GM10266 (cell line): Measurements from ENCODE around the gene AGPAT4.

Source experiments
- DNase-seq: peaks from one replicate; pipeline ENCODE4 v3.0.0; 2012; ENCODE audit errors: extremely low spot score
- CTCF ChIP-seq: IDR thresholded peaks from 2 replicates; pipeline ENCODE4 v1.5.1; 2012; ENCODE audit warnings: mild to moderate bottlenecking, low read depth; ENCODE audit not compliant: control insufficient read depth, insufficient read depth; ENCODE audit errors: missing control alignments

AGPAT4 gene

GRCh38 chr6:161251345-161251744, 22.5 kb downstream of the AGPAT4 start:
- TF ChIP-seq CTCF = no peak
- DNase-seq = no peak

GRCh38 chr6:161249327-161249726, 24.5 kb downstream of the AGPAT4 start:
- DNase-seq = no peak
- TF ChIP-seq CTCF = no peak

- no peak for DNase-seq
Observed at GRCh38 chr6:161246725-161247124, 27.1 kb downstream of the AGPAT4 start.

GRCh38 chr6:161245363-161245762, 28.5 kb downstream of the AGPAT4 start:
- DNase-seq = no peak
- TF ChIP-seq CTCF = no peak

More at GRCh38 chr6:161246725-161247124, 27.1 kb downstream of the AGPAT4 start:
- TF ChIP-seq CTCF = no peak

- no peak for TF ChIP-seq CTCF
- DNase-seq = no peak
Observed at GRCh38 chr6:161244725-161245124, 29.1 kb downstream of the AGPAT4 start.

- no peak for DNase-seq
- TF ChIP-seq CTCF = no peak
Observed at GRCh38 chr6:161242779-161243693, 30.8 kb downstream of the AGPAT4 start.

GRCh38 chr6:161242113-161242512, 31.7 kb downstream of the AGPAT4 start:
- no peak for DNase-seq
- TF ChIP-seq CTCF = no peak
